ENCODE measurements around the gene NAA20.
A peak's percentile ranks its signal among the peaks of the same experiment; 100 is the strongest.

The NAA20 gene, protein sequence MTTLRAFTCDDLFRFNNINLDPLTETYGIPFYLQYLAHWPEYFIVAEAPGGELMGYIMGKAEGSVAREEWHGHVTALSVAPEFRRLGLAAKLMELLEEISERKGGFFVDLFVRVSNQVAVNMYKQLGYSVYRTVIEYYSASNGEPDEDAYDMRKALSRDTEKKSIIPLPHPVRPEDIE
- 31.8 to 85.2 reads per million in 2 experiments for total RNA-seq

DNA sequence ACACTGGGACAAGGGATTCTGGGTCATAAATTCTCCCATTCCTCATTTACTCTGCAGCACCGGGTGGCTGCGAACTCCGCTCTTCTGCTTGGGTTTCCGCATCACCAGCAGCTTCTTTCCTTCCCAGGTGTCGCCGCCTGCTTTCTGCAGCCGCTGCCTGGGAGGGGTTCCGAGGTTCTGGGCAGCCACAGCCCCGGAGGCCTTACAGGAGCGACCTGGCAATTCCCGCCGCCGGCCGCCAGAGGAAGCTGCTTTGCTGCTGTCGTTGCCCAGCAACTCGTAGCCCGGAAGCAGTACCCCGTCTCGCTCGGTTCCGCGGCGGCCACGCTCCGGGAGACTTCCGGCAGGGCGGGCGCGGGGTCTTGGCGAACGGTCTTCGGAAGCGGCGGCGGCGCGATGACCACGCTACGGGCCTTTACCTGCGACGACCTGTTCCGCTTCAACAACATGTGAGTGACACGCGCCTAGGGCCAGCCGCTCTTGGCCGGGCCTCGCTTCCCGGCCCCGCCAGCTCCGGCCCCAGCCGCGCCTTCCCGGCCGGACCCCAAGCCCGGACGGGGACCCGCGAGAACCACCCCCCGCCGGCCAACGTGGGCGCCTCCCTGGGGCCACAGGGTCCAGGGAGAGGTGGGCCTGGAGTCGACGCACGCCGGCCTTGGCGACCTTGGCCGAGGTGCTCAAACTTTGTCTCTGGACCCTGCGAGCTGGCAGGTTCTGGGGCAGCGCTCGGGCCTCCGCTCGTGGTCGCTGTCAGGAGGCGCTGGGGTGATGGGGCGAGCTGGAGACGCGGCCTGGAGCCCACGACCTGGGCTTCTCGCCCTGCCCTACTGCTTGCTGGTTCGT, at the start of gene NAA20:
NAA20 (plus strand) TSS at position 362 of the 843 bp plus-strand sequence; CDS start at position 397, 35 bp downstream.
- peak; percentile 85 for DNase-seq (ENCODE audit: low read depth)

DNA sequence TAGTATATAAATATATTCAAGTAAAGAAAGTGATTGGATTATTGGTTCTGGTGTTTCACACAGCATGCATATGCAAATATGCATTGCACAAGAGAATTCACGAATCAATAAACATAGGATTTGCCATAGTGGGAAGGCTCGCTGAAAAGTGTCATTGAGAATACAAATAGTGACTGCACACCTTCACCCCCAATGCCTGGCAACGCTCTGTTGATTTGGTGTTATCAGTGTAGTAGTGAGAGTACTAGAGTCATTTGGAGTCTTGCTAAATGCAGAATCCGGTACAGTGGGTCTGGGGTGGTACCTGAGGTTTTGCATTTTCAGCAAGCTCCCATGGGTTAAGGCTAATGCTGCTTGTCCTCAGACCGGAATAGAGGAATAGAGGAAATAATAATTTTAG, 49.7 kb upstream of the NAA20 start:
- DNase-seq (ENCODE audit: low read depth) = no peak

DNA sequence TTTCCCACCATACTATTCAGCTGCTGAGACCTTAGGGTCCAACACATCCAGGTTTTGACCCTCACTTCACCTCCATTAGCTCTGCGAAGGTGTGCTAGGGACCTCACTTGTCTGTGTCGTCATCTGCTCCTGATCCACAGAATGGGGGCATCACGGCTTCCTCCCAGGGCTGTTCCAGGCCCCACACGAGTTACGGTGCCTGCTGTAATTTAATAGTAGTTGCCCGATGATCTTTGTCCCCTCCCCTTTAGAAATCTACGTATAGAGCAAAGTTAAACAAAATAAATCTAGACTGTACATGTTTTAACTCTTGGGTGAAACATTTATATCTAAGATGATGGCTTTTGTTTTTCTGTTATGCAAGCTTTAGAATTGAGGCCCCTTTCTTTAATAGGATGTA, 49.1 kb upstream of the NAA20 start:
- no peak for DNase-seq (ENCODE audit: low read depth)

DNA sequence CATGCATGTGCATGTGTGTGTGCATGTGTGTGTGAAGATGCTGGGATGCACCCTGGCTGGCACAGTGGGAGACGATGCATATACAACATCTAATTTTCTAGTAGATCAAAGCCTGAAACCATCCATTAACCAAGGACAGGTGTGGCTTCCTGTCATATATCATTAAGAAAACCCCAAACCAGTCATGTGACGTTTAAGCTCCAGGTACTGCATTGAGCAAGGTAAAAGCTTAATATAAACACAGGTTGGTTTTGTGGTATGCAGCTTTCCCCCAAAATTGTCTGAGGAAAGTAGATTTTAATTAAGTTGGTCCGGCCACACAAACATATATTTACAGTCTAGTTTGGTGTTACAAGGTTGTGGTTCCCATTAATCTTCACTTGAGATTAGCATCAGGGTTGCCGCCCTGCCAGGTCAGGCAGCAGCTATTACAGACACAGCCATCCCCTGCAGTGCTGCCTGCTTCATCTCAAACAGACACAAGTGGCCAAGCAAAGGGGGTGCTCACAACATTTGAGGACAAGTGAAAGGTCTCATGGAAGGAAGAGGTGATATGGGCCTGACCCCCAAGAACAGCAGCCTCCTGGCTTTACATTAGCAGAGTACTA, 48.6 kb upstream of the NAA20 start:
- no peak for DNase-seq (ENCODE audit: low read depth)

DNA sequence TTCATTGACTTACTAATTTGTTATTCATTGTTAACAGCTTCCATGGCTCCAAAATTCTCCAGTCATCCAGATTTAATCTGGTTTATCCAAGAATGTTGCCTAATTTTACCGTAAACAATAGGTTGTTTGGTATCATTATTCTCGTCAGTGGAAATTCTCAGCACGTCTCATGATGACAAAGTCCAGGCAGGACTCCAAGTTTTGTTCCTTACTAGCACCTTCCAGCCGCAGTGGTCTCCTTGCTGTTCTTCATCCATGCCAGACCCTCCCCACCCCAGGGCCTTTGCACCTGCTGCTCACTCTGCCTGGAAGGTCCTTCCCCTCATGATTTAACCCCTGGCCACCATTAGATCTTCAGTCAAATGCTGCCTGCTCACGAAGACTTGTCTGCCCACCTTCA, 48.1 kb upstream of the NAA20 start:
- no peak for DNase-seq (ENCODE audit: low read depth)

DNA sequence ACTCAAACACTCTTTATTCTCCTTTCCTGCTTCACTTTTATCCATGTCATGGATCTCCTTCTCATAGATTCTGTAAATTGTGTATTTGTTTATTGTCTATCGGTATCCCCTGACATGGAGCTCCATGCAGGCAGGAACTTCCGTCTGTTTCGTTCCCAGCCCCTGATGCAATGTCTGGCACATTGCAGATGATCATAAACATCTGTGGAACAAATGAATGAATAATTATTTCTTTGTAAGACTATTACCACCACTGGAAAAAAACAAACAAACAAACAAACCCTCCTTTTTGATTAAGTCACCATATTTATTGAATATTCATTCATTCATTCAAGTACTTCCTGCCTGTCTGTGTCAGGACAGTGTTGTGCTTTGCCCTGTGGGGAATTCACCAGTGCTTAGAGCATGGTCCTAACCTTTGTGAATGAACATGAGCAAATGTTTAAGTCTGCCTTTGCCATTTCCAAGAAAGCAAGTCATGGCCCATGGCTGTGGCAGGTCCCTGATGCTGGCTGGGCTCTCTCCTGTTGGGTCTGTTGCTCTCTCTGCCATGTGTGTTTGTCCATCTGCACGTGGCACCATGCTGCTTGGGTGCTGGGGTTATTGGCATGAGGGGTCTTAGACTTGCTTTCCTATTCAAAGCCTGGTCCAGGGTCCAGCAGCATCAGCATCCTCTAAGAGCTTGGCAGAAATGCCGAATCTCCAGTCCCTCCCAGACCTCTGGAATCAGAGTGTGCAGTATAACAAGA, 47.5 kb upstream of the NAA20 start:
- DNase-seq (ENCODE audit: low read depth) = no peak

DNA sequence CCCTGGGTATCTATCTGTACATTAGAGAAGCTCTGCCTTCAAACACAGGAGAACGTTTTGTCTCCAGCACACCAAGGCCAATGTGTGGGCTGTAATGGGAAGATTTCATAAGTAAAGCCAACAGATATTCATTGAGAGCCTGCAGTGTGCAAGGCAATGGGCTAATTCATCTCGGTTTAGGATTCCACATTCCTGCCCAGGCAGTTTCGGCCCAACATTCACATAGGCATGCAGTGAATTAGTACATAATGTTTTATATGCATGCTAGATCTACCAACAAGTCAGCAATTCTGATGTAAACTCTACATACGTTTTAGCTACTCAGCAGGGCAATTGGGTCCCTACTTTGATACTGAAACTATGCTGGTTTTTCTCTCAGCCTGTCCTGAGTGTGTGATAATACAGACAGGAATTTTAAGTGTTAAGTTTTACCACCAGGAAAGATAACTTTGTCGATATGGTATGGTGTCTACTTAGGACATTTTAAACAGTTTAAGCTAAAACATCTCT, 46.9 kb upstream of the NAA20 start:
- DNase-seq (ENCODE audit: low read depth) = no peak

DNA sequence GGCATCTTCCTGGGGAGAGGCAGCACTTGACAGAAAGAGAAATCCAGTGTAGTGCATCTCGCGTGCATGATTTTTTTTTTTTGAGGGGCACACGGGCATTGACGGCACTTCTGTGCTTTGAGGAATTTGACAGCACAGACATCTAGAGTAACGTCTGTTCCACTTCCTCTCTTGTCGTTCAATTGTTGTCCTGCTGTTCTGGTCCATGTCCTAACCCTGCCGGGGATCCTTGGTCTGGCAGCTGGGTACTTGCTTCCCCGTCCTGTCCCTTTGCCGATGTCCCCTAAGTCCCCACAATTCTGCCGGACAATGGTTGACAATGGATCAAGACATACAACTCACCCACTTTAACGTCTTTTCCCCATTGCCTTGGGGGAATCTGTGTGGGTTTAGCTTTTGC, 46.0 kb upstream of the NAA20 start:
- DNase-seq (ENCODE audit: low read depth) = no peak

DNA sequence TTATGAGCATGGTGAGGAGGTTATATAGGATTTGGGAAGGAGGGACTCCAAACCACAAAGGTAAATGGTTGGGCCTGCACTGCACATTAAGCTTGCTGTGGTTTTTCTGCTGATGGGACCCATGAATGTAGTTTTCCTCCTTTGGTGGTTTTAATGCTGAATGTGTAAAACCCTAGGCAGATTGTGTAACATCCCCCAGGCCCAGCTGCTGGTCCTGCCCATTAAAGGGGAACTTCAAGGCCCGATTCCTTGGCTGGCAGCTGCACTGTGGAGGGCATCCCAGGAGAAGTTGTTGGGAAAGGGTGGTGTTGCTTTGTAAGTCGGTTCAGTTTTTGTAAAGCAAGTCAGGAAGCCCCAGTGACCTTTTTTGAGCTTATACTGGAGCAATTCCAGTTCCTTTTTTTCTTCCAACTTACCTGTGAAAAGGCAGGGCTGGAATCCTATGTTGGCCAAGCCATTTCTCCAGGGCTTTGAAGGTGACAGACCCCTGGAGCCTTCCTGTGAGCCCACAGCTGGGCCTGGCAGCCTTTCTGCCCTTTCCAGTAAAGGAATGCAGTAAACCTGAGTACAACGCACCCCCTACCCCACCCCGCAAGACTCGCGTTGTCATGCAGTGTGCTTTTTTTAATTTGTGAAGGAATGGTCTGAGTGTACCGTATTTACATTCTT, 43.1 kb upstream of the NAA20 start:
- DNase-seq (ENCODE audit: low read depth) = no peak

DNA sequence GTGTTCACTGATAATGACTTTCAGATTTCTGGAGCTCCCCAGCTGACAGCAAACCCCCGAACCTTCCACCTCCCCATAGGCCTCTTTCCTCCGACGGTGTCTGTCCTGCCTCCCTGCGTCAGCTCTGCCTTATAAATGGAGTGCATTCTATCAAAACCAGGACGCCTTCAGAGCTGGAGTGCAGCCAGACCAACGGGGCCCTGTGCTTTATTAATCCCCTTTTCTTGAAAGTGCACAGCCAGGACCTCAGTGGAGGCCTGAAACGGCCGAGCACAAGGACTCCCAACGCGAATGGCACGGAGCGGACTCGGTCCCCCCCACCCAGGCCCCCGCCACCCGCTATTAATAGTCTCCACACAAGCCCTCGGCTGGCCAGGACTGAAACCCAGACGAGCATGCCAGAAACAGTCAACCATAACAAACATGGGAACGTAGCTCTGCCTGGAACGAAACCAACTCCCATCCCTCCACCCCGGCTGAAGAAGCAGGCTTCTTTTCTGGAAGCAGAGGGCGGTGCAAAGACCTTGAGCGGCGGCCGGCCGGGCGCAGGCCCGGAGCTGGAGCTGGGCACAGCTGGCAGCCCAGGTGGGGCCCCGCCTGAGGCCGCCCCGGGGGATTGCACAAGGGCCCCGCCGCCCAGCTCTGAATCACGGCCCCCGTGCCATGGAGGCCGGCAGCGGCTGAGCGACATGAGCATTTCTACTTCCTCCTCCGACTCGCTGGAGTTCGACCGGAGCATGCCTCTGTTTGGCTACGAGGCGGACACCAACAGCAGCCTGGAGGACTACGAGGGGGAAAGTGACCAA, 42.3 kb upstream of the NAA20 start:
- no peak for DNase-seq (ENCODE audit: low read depth)

DNA sequence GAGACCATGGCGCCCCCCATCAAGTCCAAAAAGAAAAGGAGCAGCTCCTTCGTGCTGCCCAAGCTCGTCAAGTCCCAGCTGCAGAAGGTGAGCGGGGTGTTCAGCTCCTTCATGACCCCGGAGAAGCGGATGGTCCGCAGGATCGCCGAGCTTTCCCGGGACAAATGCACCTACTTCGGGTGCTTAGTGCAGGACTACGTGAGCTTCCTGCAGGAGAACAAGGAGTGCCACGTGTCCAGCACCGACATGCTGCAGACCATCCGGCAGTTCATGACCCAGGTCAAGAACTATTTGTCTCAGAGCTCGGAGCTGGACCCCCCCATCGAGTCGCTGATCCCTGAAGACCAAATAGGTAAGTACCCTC, 41.7 kb upstream of the NAA20 start:
- DNase-seq (ENCODE audit: low read depth) = no peak

DNA sequence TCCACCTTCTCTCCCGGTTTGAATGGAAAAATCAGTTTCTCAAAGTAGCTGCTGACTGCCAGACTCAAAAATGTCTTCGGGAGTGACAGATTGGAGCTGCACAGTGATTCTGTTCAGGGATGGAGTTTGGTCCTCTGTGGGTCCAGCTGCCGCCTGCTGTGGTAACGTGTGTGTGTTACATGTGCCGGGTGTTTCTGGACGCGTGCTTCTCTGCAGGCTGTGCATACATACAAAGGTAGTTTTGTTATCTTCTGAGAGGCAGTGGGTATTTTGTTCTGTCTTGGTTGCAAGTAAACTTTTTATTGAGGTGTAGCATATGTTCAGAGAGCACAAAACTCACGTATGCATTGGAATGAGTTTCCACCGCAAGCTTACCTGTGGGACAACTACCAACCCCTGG, 41.3 kb upstream of the NAA20 start:
- no peak for DNase-seq (ENCODE audit: low read depth)

DNA sequence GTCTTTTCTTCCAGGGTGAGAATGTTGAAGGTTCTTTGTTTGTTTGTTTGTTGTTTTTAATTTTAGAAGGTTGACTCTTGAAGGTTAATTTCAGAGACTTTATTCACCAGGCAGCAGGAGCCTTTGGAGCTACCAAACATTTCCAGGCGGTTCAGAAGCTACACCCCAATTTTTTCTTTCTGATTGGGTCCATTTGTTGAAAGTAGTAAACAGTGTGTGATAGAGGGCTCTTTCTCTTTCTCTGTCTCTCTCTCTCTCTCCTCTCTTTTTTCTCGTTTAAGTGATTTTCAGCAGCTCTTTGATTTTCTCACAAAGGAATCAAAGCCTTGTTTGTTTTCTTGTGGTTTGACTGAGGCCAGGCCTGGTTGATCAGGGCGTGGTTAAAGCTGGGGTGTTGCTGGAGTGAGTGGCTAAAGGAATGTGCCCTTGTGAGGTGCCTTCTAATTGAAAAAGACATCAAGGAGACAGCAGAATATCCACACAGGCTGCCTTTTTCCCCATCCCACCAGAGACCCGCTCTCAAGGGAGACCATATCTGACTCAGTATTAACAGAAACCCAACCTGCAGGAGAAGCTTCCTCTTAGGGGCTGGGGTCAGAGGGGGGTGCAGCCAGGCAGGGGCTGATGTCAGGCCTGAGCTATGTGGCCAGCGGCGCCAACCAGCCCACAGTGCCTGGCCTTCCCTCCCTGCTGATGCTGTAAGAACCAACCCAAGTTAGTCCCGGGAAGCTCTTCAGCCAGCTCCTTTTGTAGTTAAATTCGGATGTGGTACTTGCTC, 40.4 kb upstream of the NAA20 start:
- no peak for DNase-seq (ENCODE audit: low read depth)

DNA sequence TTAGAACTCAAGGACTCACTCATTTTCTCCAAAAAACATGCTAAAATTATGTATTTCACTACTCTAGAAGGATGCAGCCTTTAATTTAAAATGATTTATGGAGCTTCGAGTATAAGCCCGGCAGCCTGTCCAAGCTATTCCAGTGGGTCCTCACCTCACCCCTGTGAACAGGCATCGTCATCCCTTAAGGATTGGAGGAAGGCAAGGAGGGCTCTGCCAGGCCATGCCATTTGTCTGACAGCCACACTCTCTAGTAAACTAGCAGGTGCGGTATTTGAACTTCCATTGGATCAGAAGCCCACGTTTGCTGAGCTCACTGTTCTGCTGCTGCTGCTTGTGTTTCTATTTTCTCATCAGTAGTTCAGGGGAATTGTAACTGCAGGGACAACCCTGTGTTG, 39.8 kb upstream of the NAA20 start:
- DNase-seq (ENCODE audit: low read depth) = no peak

DNA sequence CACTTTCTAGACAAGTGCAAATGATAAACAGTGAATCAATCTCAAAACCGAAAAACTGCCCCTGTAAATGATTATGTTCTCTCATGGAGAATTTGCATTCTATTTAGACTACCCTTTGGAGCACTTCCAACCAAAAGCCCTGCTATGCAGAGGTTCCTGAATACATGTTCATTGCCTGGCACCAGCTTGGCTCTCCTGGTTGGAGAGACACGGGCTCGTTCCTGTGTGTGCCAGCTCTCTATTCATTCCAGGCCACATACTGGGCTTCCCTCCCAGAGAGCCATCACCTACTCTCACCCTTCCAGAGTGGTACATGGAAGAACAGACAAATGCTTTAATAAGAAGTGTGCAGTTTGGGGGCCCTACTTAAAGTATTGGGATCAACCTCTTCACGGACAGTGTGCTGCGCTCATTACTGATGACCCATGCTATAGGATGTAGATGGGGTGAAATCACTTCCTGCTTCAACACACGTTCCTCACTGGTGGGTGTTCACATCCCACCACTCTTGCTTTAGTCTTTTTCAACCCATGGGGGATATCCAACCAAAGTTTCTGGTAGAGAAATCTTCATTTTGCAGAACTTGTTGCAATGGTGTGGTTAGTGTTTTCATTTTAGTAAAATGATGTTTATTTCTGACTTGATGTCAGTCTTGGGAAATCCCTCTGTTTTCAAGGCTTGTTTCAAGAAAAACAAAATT, 38.5 kb upstream of the NAA20 start:
- DNase-seq (ENCODE audit: low read depth) = no peak

DNA sequence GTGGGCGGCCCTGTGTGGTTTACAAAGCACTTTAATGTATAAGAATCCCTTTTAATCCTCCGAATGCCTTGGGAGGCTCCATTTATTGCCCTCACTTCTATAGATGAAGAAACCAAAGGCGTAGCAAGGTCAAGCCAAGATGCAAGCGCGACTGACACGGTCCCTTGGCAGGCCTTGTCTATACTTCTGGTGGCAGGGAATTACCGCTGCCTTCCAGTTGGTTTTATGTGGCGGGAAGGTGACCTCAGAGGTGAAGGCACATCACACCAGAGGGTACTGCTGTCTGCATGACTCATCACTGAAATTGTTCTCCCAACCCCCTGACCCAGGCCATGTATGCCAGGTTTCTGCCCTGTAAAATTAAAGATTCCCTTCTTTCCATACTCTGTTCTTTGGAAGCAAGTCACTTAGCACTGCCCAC, 36.1 kb upstream of the NAA20 start:
- DNase-seq (ENCODE audit: low read depth) = no peak

DNA sequence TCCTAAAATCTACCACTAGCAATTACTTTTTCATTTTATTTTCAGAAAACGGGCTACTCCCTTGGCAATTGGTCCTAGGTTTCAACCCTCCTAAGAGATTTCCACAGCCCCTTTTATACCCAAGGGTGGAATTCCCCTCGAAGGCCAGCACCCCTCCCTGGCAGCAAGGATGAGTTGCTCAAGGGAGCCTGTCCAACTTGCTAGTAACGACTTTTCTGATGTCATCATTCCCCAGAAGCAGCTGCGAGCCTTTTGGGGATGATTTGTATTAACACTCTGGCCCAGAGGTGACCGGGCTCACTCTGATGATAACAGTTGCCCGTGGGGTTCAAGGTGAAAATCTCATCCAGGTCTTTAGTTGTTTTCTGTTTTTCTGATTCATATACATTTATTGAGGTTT, 30.7 kb upstream of the NAA20 start:
- DNase-seq (ENCODE audit: low read depth) = no peak

DNA sequence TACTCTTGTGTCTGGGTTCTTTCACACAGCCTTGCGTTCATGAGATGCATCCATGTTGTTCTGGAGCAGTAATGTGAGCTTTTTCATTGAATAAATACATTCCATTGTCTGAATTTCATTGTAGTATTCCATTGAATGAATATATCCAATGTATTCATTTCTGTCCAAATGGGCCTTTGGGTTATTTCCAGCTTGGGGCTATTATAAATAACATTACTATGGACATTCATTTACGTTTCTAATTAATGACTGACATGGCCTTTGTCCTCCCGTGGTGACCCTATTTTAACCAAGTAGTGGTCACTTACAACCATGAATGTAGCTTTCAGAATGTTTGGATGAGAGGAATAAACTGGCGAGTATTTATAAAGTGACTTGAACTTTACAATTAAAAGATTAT, 30.1 kb upstream of the NAA20 start:
- DNase-seq (ENCODE audit: low read depth) = no peak

DNA sequence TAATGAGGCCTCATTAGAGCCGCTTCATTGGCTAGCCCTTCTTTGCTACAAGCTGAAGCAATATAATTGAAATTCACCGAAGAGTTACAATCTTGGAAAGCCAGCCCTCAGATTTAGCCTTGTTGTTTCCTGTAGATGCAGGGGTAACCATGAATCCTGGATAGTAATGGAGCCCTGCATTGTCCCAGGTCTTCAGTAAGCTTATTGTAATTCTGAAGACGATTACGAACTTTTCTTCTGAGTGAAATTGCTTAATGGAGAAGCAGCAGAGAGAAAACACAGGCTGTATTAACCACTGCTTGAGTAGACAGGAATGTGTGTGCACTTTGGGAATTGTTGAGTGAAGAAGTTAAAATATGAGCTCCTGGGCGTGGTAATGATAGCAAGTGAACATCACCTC, 26.3 kb upstream of the NAA20 start:
- DNase-seq (ENCODE audit: low read depth) = no peak

DNA sequence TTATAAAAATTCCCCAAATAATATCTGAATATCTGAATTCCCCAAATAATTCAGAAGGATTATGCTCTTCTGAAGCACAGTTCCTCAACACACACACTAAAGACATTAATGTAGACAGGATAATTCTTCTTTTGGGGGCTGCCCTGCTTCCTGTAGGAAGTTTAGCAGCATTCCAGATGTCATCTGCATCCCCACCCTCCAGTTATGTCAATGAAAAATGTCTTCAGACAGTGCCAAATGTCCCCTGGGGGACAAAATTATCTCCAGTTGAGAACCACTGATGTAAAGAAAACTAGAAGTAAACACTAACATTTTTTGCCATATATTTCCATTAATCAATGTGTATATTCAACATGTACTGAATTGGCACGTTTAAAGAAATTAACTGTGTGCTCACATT, 25.9 kb upstream of the NAA20 start:
- no peak for DNase-seq (ENCODE audit: low read depth)
